ENCODE data around the gene RBM38.

- TF ChIP-seq CTCF (IDR thresholded peaks at IDR 0.05) (no peak), POLR2A (IDR thresholded peaks at IDR 0.05) (no peak)
Observed at GRCh38 chr20:57442158-57442887, 51.1 kb downstream of the RBM38 start.

Data from vagina (tissue), 2 donors.